ENCODE measurements around the gene SLC24A3. TPM values are rescaled to one million over a fixed set of nuclear protein-coding genes. Genes with fewer than 3 reads are reported as not detected.

Gene SLC24A3
- total and polyA plus RNA-seq, 2 of the 13 experiments (the other 11 are each of a cell fraction or from before 2014, with no cell fraction given) = not detected

- BruUV-seq (replicated peaks) = no TSS peak
- intact Hi-C loops (cut with micrococcal nuclease; ENCODE audit: unreplicated experiment) = no loop called here
Measured at GRCh38 chr20:19531446-19531845, 319.0 kb downstream of the SLC24A3 start.

More at GRCh38 chr20:19531446-19531845, 319.0 kb downstream of the SLC24A3 start:
- Histone ChIP-seq H2AFZ (ENCODE audit: low read length) (no peak overlapping the region), H3K4me1 (ENCODE audit: insufficient read depth, low read length) (no peaks in the 10 kb centered on the region), H4K20me1 (ENCODE audit: insufficient read depth, low read length) (no peaks in the 10 kb centered on the region), H3K79me2 (ENCODE audit: insufficient read depth, low read length) (no peaks in the 10 kb centered on the region), H3K4me3 (replicated peaks in 1 of 3; ENCODE audit: insufficient read depth in 1 of 3, low read depth in 2 of 3, low read length in 3 of 3) (no peak overlapping the region), H3K36me3 (replicated peaks in 1 of 2; ENCODE audit: control insufficient read depth in 1 of 2, insufficient read depth in 2 of 2, low read length in 2 of 2) (no peaks in the 10 kb centered on the region), H3K27me3 (ENCODE audit: control insufficient read depth in 1 of 2, insufficient read depth in 2 of 2, low read length in 2 of 2) (no peaks in the 10 kb centered on the region), H3K4me2 (ENCODE audit: low read depth, low read length) (no peak overlapping the region), H3K9ac (ENCODE audit: insufficient read depth, low read depth, low read length) (no peak overlapping the region), H3K27ac (ENCODE audit: extremely low read length, insufficient read depth, low read length) (no peak overlapping the region), H3K9me3 (ENCODE audit: low read length) (peaks cover 6% of the 10 kb centered on the region; the same call in 1 of the 2 replicates)
- in situ Hi-C loops (cut with HindIII; ENCODE audit: extremely low pct_ligation_motif_present, low pct_unique_long_range_greater_than_20kb) = no loop called here
- ChIA-PET POLR2A (no interaction called here), CTCF (ENCODE audit: low intra/inter-chr PET ratio, low total read pairs) (no interaction called here)
- ATAC-seq (no peak), DNase-seq (ENCODE audit: low spot score) (no peak), FAIRE-seq (no peak)
- TF ChIP-seq ZNF841 (CRISPR knock-in tag; IDR thresholded peaks at IDR 0.05; ENCODE audit: borderline replicate concordance) (no peak), ATM (IDR thresholded peaks at IDR 0.05; ENCODE audit: borderline replicate concordance) (no peak), NONO (IDR thresholded peaks at IDR 0.05) (no peak), NONO (CRISPR knock-in tag; conservative IDR thresholded peaks at IDR 0.05) (no peak), ZNF607 (CRISPR knock-in tag; IDR thresholded peaks at IDR 0.05; ENCODE audit: borderline replicate concordance) (no peak), NFKBIZ (CRISPR knock-in tag; IDR thresholded peaks at IDR 0.05) (no peak), HDAC6 (IDR thresholded peaks at IDR 0.05; ENCODE audit: low read depth, low read length) (no peak), ZNF143 (CRISPR knock-in tag; IDR thresholded peaks at IDR 0.05) (no peak), DZIP1 (CRISPR knock-in tag; IDR thresholded peaks at IDR 0.05) (no peak)
- TF ChIP-seq, protein P1, sequence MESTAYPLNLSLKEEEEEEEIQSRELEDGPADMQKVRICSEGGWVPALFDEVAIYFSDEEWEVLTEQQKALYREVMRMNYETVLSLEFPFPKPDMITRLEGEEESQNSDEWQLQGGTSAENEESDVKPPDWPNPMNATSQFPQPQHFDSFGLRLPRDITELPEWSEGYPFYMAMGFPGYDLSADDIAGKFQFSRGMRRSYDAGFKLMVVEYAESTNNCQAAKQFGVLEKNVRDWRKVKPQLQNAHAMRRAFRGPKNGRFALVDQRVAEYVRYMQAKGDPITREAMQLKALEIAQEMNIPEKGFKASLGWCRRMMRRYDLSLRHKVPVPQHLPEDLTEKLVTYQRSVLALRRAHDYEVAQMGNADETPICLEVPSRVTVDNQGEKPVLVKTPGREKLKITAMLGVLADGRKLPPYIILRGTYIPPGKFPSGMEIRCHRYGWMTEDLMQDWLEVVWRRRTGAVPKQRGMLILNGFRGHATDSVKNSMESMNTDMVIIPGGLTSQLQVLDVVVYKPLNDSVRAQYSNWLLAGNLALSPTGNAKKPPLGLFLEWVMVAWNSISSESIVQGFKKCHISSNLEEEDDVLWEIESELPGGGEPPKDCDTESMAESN (CRISPR knock-in tag; conservative IDR thresholded peaks at IDR 0.05) = no peak
- TF ChIP-seq, protein P2, sequence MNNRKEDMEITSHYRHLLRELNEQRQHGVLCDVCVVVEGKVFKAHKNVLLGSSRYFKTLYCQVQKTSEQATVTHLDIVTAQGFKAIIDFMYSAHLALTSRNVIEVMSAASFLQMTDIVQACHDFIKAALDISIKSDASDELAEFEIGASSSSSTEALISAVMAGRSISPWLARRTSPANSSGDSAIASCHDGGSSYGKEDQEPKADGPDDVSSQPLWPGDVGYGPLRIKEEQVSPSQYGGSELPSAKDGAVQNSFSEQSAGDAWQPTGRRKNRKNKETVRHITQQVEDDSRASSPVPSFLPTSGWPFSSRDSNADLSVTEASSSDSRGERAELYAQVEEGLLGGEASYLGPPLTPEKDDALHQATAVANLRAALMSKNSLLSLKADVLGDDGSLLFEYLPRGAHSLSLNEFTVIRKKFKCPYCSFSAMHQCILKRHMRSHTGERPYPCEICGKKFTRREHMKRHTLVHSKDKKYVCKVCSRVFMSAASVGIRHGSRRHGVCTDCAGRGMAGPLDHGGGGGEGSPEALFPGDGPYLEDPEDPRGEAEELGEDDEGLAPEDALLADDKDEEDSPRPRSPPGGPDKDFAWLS (CRISPR knock-in tag; IDR thresholded peaks at IDR 0.05; ENCODE audit: borderline replicate concordance) = no peak
- TF ChIP-seq, protein P3, sequence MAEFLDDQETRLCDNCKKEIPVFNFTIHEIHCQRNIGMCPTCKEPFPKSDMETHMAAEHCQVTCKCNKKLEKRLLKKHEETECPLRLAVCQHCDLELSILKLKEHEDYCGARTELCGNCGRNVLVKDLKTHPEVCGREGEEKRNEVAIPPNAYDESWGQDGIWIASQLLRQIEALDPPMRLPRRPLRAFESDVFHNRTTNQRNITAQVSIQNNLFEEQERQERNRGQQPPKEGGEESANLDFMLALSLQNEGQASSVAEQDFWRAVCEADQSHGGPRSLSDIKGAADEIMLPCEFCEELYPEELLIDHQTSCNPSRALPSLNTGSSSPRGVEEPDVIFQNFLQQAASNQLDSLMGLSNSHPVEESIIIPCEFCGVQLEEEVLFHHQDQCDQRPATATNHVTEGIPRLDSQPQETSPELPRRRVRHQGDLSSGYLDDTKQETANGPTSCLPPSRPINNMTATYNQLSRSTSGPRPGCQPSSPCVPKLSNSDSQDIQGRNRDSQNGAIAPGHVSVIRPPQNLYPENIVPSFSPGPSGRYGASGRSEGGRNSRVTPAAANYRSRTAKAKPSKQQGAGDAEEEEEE (CRISPR knock-in tag; IDR thresholded peaks at IDR 0.05; ENCODE audit: borderline replicate concordance) = no peak
- 63% methylated on average over 5 of the region's 5 CpGs for WGBS (ENCODE audit: low lambda C conversion rate)
